Ishikawa (cell line): ENCODE results near the gene SLC35E2B.

Experiments
- CEBPB ChIP-seq: IDR thresholded peaks from 2 replicates; pipeline ENCODE4 v1.6.1; 2012
- CREB1 ChIP-seq: IDR thresholded peaks from 2 replicates; pipeline ENCODE4 v1.6.1; 2012; ENCODE audit warnings: low read depth
- EGR1 ChIP-seq: IDR thresholded peaks from 2 replicates; pipeline ENCODE4 v1.6.1; 2012
- EP300 ChIP-seq: IDR thresholded peaks from 2 replicates; pipeline ENCODE4 v1.6.1; 2012; ENCODE audit warnings: borderline replicate concordance
- MAX ChIP-seq: IDR thresholded peaks from 2 replicates; pipeline ENCODE4 v1.6.1; 2012
- NFIC ChIP-seq: IDR thresholded peaks from 2 replicates; pipeline ENCODE4 v1.6.1; 2012
- RAD21 ChIP-seq: IDR thresholded peaks from 2 replicates; pipeline ENCODE4 v1.6.1; 2012; ENCODE audit warnings: low read depth
- REST ChIP-seq: IDR thresholded peaks from 2 replicates; pipeline ENCODE4 v1.6.1; 2012; ENCODE audit warnings: low read depth, mild to moderate bottlenecking
- TAF1 ChIP-seq: IDR thresholded peaks from 2 replicates; pipeline ENCODE4 v1.6.1; 2012; ENCODE audit warnings: low read depth, mild to moderate bottlenecking
- TCF12 ChIP-seq: IDR thresholded peaks from 2 replicates; pipeline ENCODE4 v1.6.1; 2012; ENCODE audit warnings: low read depth
- TEAD4 ChIP-seq: IDR thresholded peaks from 2 replicates; pipeline ENCODE4 v1.6.1; 2012
- USF1 ChIP-seq: IDR thresholded peaks from 2 replicates; pipeline ENCODE4 v1.6.1; 2012
- YY1 ChIP-seq: IDR thresholded peaks from 2 replicates; pipeline ENCODE4 v1.6.1; 2012; ENCODE audit warnings: low read depth
- ZBTB7A ChIP-seq: IDR thresholded peaks from 2 replicates; pipeline ENCODE4 v1.6.1; 2012; ENCODE audit warnings: low read depth

SLC35E2B gene

GRCh38 chr1:1666526-1666925 lies 26.1 kb downstream of the SLC35E2B start:
- TF ChIP-seq TAF1, result no peak
- no peak for TF ChIP-seq CREB1
- no peak for TF ChIP-seq NFIC
- no peak for TF ChIP-seq TEAD4
- TF ChIP-seq USF1, result no peak
- TF ChIP-seq TCF12, result no peak

GRCh38 chr1:1665815-1666251 lies 26.8 kb downstream of the SLC35E2B start:
- TF ChIP-seq RAD21 (no peak), EP300 (no peak), TEAD4 (no peak), YY1 (no peak), MAX (no peak), CREB1 (no peak)

GRCh38 chr1:1664941-1665814 lies 27.4 kb downstream of the SLC35E2B start:
- no peak for TF ChIP-seq EGR1
- no peak for TF ChIP-seq EP300
- no peak for TF ChIP-seq TCF12
- TF ChIP-seq CEBPB, result no peak

- TF ChIP-seq CREB1, result peak; percentile 98
- TF ChIP-seq TCF12, result peak; percentile 24; the same call in 1 of the 2 replicates
- peak; percentile 46; the same call in 1 of the 2 replicates for TF ChIP-seq MAX
Observed at GRCh38 chr1:1658583-1659549, 33.7 kb downstream of the SLC35E2B start, which contains the start of gene CDK11B. Gene CDK11B (minus strand): TSS chr1:1659004. CDS start chr1:1657485, 1,519 bp downstream.

- TF ChIP-seq CREB1 (no peak), ZBTB7A (peak; percentile 58; the same call in 1 of the 2 replicates)
Observed at GRCh38 chr1:1631782-1632420, 60.7 kb downstream of the SLC35E2B start, which contains the start of gene MMP23B. Gene MMP23B (plus strand): TSS chr1:1632173. CDS start chr1:1632219, 46 bp downstream.

- no peak for TF ChIP-seq MAX
- TF ChIP-seq CEBPB, result no peak
- no peak for TF ChIP-seq CREB1
- TF ChIP-seq RAD21, result no peak
- TF ChIP-seq TCF12, result no peak
- TF ChIP-seq EGR1, result no peak
- no peak for TF ChIP-seq TEAD4
- no peak for TF ChIP-seq REST
Observed at GRCh38 chr1:1630965-1631781, 61.4 kb downstream of the SLC35E2B start.
